HEK293 (cell line): ENCODE data around the gene NTN3.

Source experiments
- CTCF ChIP-seq: fragments of 450-650 bp; formaldehyde crosslinking; IDR thresholded peaks from 2 replicates; pipeline ENCODE4 v1.5.1; 2016; ENCODE audit warnings: missing biosample characterization, missing genetic modification characterization
- PRDM1 ChIP-seq: fragments of 450-650 bp; formaldehyde crosslinking; IDR thresholded peaks from 2 replicates; pipeline ENCODE4; 2016; ENCODE audit warnings: missing biosample characterization, missing genetic modification characterization
- ZIC2 ChIP-seq: fragments of 450-650 bp; formaldehyde crosslinking; IDR thresholded peaks from 2 replicates; pipeline ENCODE4 v1.5.1; 2016; ENCODE audit warnings: missing biosample characterization, missing genetic modification characterization

GRCh38 chr16:2483939-2484897 lies 13.1 kb downstream of the NTN3 start:
- TF ChIP-seq ZIC2 (tag by site-specific recombination): no peak
- TF ChIP-seq CTCF (tag by site-specific recombination): no peak
- no peak for TF ChIP-seq PRDM1
